Measurements from ENCODE around the gene NUTM2D.
"Not testable (repeated sequence)": the region's sequence is repeated elsewhere in the genome, so short reads cannot be mapped to it uniquely, and the experiment has no call there.

Gene NUTM2D

GRCh38 chr10:87383149-87383857 lies 25.8 kb downstream of the NUTM2D start:
- DNase-seq = not testable (repeated sequence)

GRCh38 chr10:87384283-87384682 lies 26.7 kb downstream of the NUTM2D start:
- not testable (repeated sequence) for DNase-seq

- not testable (repeated sequence) for DNase-seq
Measured at GRCh38 chr10:87385762-87386360, 28.3 kb downstream of the NUTM2D start.

- DNase-seq = not testable (repeated sequence)
Measured at GRCh38 chr10:87391360-87391759, 33.8 kb downstream of the NUTM2D start.

- DNase-seq = not testable (repeated sequence)
Measured at GRCh38 chr10:87396206-87396605, 38.7 kb downstream of the NUTM2D start.

- DNase-seq = not testable (repeated sequence)
Measured at GRCh38 chr10:87398436-87398835, 40.9 kb downstream of the NUTM2D start.

- not testable (repeated sequence) for DNase-seq
Measured at GRCh38 chr10:87407516-87408467, 50.2 kb downstream of the NUTM2D start.

GRCh38 chr10:87413921-87414320 lies 56.4 kb downstream of the NUTM2D start:
- not testable (repeated sequence) for DNase-seq
